ENCODE results near the gene PRCP.

PRCP gene

GRCh38 chr11:82889133-82890001, 10.9 kb downstream of the PRCP start:
- H3K4me3 ChIP-seq (ENCODE audit: severe bottlenecking): no peak overlapping the region
- no peak overlapping the region for H3K27ac ChIP-seq (ENCODE audit: poor library complexity, severe bottlenecking)
- no peaks in the 10 kb centered on the region for H3K4me1 ChIP-seq (ENCODE audit: insufficient read depth, poor library complexity, severe bottlenecking)
- no peaks in the 10 kb centered on the region for H3K9me3 ChIP-seq (ENCODE audit: severe bottlenecking)
- H3K27me3 ChIP-seq (ENCODE audit: insufficient read depth, poor library complexity, severe bottlenecking): no peaks in the 10 kb centered on the region
- H3K36me3 ChIP-seq (ENCODE audit: low read depth): no peaks in the 10 kb centered on the region
- no peak for TF ChIP-seq CTCF (IDR thresholded peaks at IDR 0.05; ENCODE audit: poor library complexity, severe bottlenecking)
- DNase-seq (ENCODE audit: low spot score) (no peak), ATAC-seq (ENCODE audit: low read depth) (no peak)

GRCh38 chr11:82883853-82884252, 16.4 kb downstream of the PRCP start:
- no peaks in the 10 kb centered on the region for H3K27me3 ChIP-seq (ENCODE audit: insufficient read depth, poor library complexity, severe bottlenecking)
- TF ChIP-seq CTCF (IDR thresholded peaks at IDR 0.05; ENCODE audit: poor library complexity, severe bottlenecking): no peak
- H3K4me1 ChIP-seq (ENCODE audit: insufficient read depth, poor library complexity, severe bottlenecking): no peaks in the 10 kb centered on the region
- H3K36me3 ChIP-seq (ENCODE audit: low read depth): no peaks in the 10 kb centered on the region
- H3K4me3 ChIP-seq (ENCODE audit: severe bottlenecking): no peak overlapping the region
- DNase-seq (ENCODE audit: low spot score) (no peak), ATAC-seq (ENCODE audit: low read depth) (no peak)
- no peak overlapping the region for H3K27ac ChIP-seq (ENCODE audit: poor library complexity, severe bottlenecking)
- no peaks in the 10 kb centered on the region for H3K9me3 ChIP-seq (ENCODE audit: severe bottlenecking)

GRCh38 chr11:82874646-82875523, 25.3 kb downstream of the PRCP start:
- Histone ChIP-seq H3K27me3 (ENCODE audit: insufficient read depth, poor library complexity, severe bottlenecking) (no peaks in the 10 kb centered on the region), H3K4me1 (ENCODE audit: insufficient read depth, poor library complexity, severe bottlenecking) (peaks cover 2% of the 10 kb centered on the region), H3K27ac (ENCODE audit: poor library complexity, severe bottlenecking) (no peak overlapping the region), H3K9me3 (ENCODE audit: severe bottlenecking) (no peaks in the 10 kb centered on the region), H3K36me3 (ENCODE audit: low read depth) (no peaks in the 10 kb centered on the region), H3K4me3 (ENCODE audit: severe bottlenecking) (no peak overlapping the region)
- no peak for ATAC-seq (ENCODE audit: low read depth)
- DNase-seq (ENCODE audit: low spot score): no peak
- TF ChIP-seq CTCF (IDR thresholded peaks at IDR 0.05; ENCODE audit: poor library complexity, severe bottlenecking): no peak

- no peak for TF ChIP-seq CTCF (IDR thresholded peaks at IDR 0.05; ENCODE audit: poor library complexity, severe bottlenecking)
- DNase-seq (ENCODE audit: low spot score) (no peak), ATAC-seq (ENCODE audit: low read depth) (no peak)
- no peak overlapping the region for H3K4me3 ChIP-seq (ENCODE audit: severe bottlenecking)
- no peak overlapping the region for H3K27ac ChIP-seq (ENCODE audit: poor library complexity, severe bottlenecking)
- H3K9me3 ChIP-seq (ENCODE audit: severe bottlenecking): no peaks in the 10 kb centered on the region
- H3K36me3 ChIP-seq (ENCODE audit: low read depth): no peaks in the 10 kb centered on the region
- H3K4me1 ChIP-seq (ENCODE audit: insufficient read depth, poor library complexity, severe bottlenecking): peaks cover 8% of the 10 kb centered on the region
- no peaks in the 10 kb centered on the region for H3K27me3 ChIP-seq (ENCODE audit: insufficient read depth, poor library complexity, severe bottlenecking)
These were observed 26.3 kb downstream of the PRCP start for GRCh38 chr11:82873919-82874333.

Data from RWPE2 (cell line).